ENCODE results near the gene VARS2.

The VARS2 gene

GRCh38 chr6:30951907-30952469 is 38.0 kb downstream of the VARS2 start:
- H3K4me1 ChIP-seq (ENCODE audit: low read length) = no peaks in the 10 kb centered on the region; the same call in 1 of the 2 replicates
- H3K9me3 ChIP-seq (replicated peaks; ENCODE audit: insufficient read depth, low read length) = no peaks in the 10 kb centered on the region
- no peaks in the 10 kb centered on the region for H3K79me2 ChIP-seq (ENCODE audit: low read length)
- H3K9ac ChIP-seq (ENCODE audit: low read length) = no peak overlapping the region
- H3K27me3 ChIP-seq (replicated peaks; ENCODE audit: insufficient read depth, low read length) = peaks cover 65% of the 10 kb centered on the region
- no peaks in the 10 kb centered on the region for H3F3A ChIP-seq (ENCODE audit: insufficient read depth, low read length)
- TF ChIP-seq CTCF (IDR thresholded peaks at IDR 0.05; ENCODE audit: low read length) (no peak), EZH2 (optimal IDR thresholded peaks at IDR 0.05; ENCODE audit: low read depth, low read length) (no peak), EZH2phosphoT487 (IDR thresholded peaks at IDR 0.05; ENCODE audit: low read length) (no peak)
- H3K9me2 ChIP-seq (replicated peaks; ENCODE audit: insufficient read depth, low read length) = no peaks in the 10 kb centered on the region
- no peak overlapping the region for H3K4me3 ChIP-seq (ENCODE audit: low read length)
- H3K36me3 ChIP-seq (replicated peaks; ENCODE audit: insufficient read depth, low read length) = no peaks in the 10 kb centered on the region
- H3K27ac ChIP-seq (ENCODE audit: low read length) = no peak overlapping the region
- DNase-seq = no peak
- H2AFZ ChIP-seq (ENCODE audit: low read length) = no peak overlapping the region
- H4K20me1 ChIP-seq (ENCODE audit: insufficient read depth, low read length) = no peaks in the 10 kb centered on the region
- H3K4me2 ChIP-seq (ENCODE audit: low read depth, low read length) = no peak overlapping the region

GRCh38 chr6:30954631-30955366 is 40.8 kb downstream of the VARS2 start:
- DNase-seq = no peak
- TF ChIP-seq EZH2 (optimal IDR thresholded peaks at IDR 0.05; ENCODE audit: low read depth, low read length) (no peak), EZH2phosphoT487 (IDR thresholded peaks at IDR 0.05; ENCODE audit: low read length) (no peak)
- peak overlapping the region; percentile 82 for H2AFZ ChIP-seq (ENCODE audit: low read length)
- H3K9ac ChIP-seq (ENCODE audit: low read length) = peak overlapping the region; percentile 50; the same call in 1 of the 2 replicates
- no peaks in the 10 kb centered on the region for H3K9me2 ChIP-seq (replicated peaks; ENCODE audit: insufficient read depth, low read length)
- no peak overlapping the region for H3K27ac ChIP-seq (ENCODE audit: low read length)
- H3K4me1 ChIP-seq (ENCODE audit: low read length) = no peaks in the 10 kb centered on the region; the same call in 1 of the 2 replicates
- H3K36me3 ChIP-seq (replicated peaks; ENCODE audit: insufficient read depth, low read length) = no peaks in the 10 kb centered on the region
- peak overlapping the region; percentile 58 for H3K4me2 ChIP-seq (ENCODE audit: low read depth, low read length)
- no peaks in the 10 kb centered on the region for H3K9me3 ChIP-seq (replicated peaks; ENCODE audit: insufficient read depth, low read length)
- no peaks in the 10 kb centered on the region for H3F3A ChIP-seq (ENCODE audit: insufficient read depth, low read length)
- peaks cover 65% of the 10 kb centered on the region for H3K27me3 ChIP-seq (replicated peaks; ENCODE audit: insufficient read depth, low read length)
- no peaks in the 10 kb centered on the region for H3K79me2 ChIP-seq (ENCODE audit: low read length)
- peak overlapping the region; percentile 60 for H3K4me3 ChIP-seq (ENCODE audit: low read length)
- H4K20me1 ChIP-seq (ENCODE audit: insufficient read depth, low read length) = no peaks in the 10 kb centered on the region

- DNase-seq = peak; percentile 64
- H3K4me2 ChIP-seq (ENCODE audit: low read depth, low read length) = peak overlapping the region; percentile 58
Observed at GRCh38 chr6:30955367-30956042, 41.5 kb downstream of the VARS2 start.

More at GRCh38 chr6:30955367-30956042, 41.5 kb downstream of the VARS2 start:
- no peaks in the 10 kb centered on the region for H3F3A ChIP-seq (ENCODE audit: insufficient read depth, low read length)
- H3K36me3 ChIP-seq (replicated peaks; ENCODE audit: insufficient read depth, low read length) = no peaks in the 10 kb centered on the region
- peak overlapping the region; percentile 82 for H2AFZ ChIP-seq (ENCODE audit: low read length)
- H3K27me3 ChIP-seq (replicated peaks; ENCODE audit: insufficient read depth, low read length) = peaks cover 65% of the 10 kb centered on the region
- no peak for TF ChIP-seq EZH2phosphoT487 (IDR thresholded peaks at IDR 0.05; ENCODE audit: low read length)
- no peak for TF ChIP-seq CTCF (IDR thresholded peaks at IDR 0.05; ENCODE audit: low read length)
- TF ChIP-seq EZH2 (optimal IDR thresholded peaks at IDR 0.05; ENCODE audit: low read depth, low read length) = no peak
- H3K4me1 ChIP-seq (ENCODE audit: low read length) = no peaks in the 10 kb centered on the region; the same call in 1 of the 2 replicates
- no peaks in the 10 kb centered on the region for H3K9me3 ChIP-seq (replicated peaks; ENCODE audit: insufficient read depth, low read length)
- H3K9me2 ChIP-seq (replicated peaks; ENCODE audit: insufficient read depth, low read length) = no peaks in the 10 kb centered on the region
- no peaks in the 10 kb centered on the region for H3K79me2 ChIP-seq (ENCODE audit: low read length)
- H3K9ac ChIP-seq (ENCODE audit: low read length) = peak overlapping the region; percentile 50; the same call in 1 of the 2 replicates
- no peaks in the 10 kb centered on the region for H4K20me1 ChIP-seq (ENCODE audit: insufficient read depth, low read length)
- H3K4me3 ChIP-seq (ENCODE audit: low read length) = peak overlapping the region; percentile 60
- H3K27ac ChIP-seq (ENCODE audit: low read length) = no peak overlapping the region

Data from MM.1S (cell line).